Suppressor macrophage (primary cell): ENCODE measurements around the gene TMCC2.
"Not testable (repeated sequence)": the region's sequence is repeated elsewhere in the genome, so short reads cannot be mapped to it uniquely, and the experiment has no call there.

Experiments used
- DNase-seq, 4 experiments: peaks; one replicate each; pipeline ENCODE4 v3.0.0-alpha.2; 2020 to 2022

The TMCC2 gene

GRCh38 chr1:205280666-205281395 lies 53.1 kb downstream of the TMCC2 start:
- not testable (repeated sequence) for DNase-seq

- no peak for DNase-seq
Measured at GRCh38 chr1:205283270-205284147, 55.8 kb downstream of the TMCC2 start.

GRCh38 chr1:205284420-205285144 lies 56.8 kb downstream of the TMCC2 start:
- DNase-seq = peak; percentile 95 to 98 (median 97)

- peak in 3 of 4 experiments; percentile 62 to 68 (median 66) for DNase-seq
Measured at GRCh38 chr1:205285381-205286101, 57.8 kb downstream of the TMCC2 start.

GRCh38 chr1:205286335-205286950 lies 58.7 kb downstream of the TMCC2 start:
- peak in 1 of 4 experiments; percentile 28 for DNase-seq

- DNase-seq = peak in 1 of 4 experiments; percentile 23
Measured at GRCh38 chr1:205287076-205287475, 59.3 kb downstream of the TMCC2 start.

- DNase-seq = peak; percentile 88 to 96 (median 95)
Measured at GRCh38 chr1:205287767-205288559, 60.2 kb downstream of the TMCC2 start.

GRCh38 chr1:205291596-205291995 lies 63.9 kb downstream of the TMCC2 start:
- DNase-seq = no peak

- no peak for DNase-seq
Measured at GRCh38 chr1:205293350-205294074, 65.8 kb downstream of the TMCC2 start.

GRCh38 chr1:205294175-205294917 lies 66.6 kb downstream of the TMCC2 start:
- no peak for DNase-seq

- no peak for DNase-seq
Measured at GRCh38 chr1:205294934-205295333, 67.2 kb downstream of the TMCC2 start.

- DNase-seq = no peak
Measured at GRCh38 chr1:205296154-205296553, 68.4 kb downstream of the TMCC2 start.

- not testable (repeated sequence) for DNase-seq
Measured at GRCh38 chr1:205297546-205298177, 69.9 kb downstream of the TMCC2 start.

GRCh38 chr1:205298191-205298994 lies 70.6 kb downstream of the TMCC2 start:
- DNase-seq = no peak

- DNase-seq = no peak
Measured at GRCh38 chr1:205300149-205300548, 72.4 kb downstream of the TMCC2 start.

GRCh38 chr1:205301205-205301821 lies 73.6 kb downstream of the TMCC2 start:
- DNase-seq = no peak

- DNase-seq = no peak
Measured at GRCh38 chr1:205301842-205302588, 74.3 kb downstream of the TMCC2 start.
